GM19467 (cell line): ENCODE results near the gene FFAR1.
"Not testable (repeated sequence)": the region's sequence is repeated elsewhere in the genome, so short reads cannot be mapped to it uniquely, and the experiment has no call there.

Source experiments
- ATAC-seq: cut with Tn5 transposase; IDR thresholded peaks from one replicate; pipeline ENCODE4 v1.9.1; 2021; ENCODE audit warnings: mild to moderate bottlenecking, moderate library complexity; ENCODE audit not compliant: unreplicated experiment

Gene FFAR1

GRCh38 chr19:35359395-35359794 lies 11.7 kb downstream of the FFAR1 start:
- ATAC-seq: not testable (repeated sequence)

- not testable (repeated sequence) for ATAC-seq
Measured at GRCh38 chr19:35360081-35360480, 12.4 kb downstream of the FFAR1 start.

GRCh38 chr19:35360880-35361420 lies 13.2 kb downstream of the FFAR1 start:
- no peak for ATAC-seq

GRCh38 chr19:35362261-35363000 lies 14.7 kb downstream of the FFAR1 start:
- no peak for ATAC-seq

- ATAC-seq: no peak
Measured at GRCh38 chr19:35363001-35363590, 15.4 kb downstream of the FFAR1 start.

- ATAC-seq: no peak
Measured at GRCh38 chr19:35363711-35364425, 16.2 kb downstream of the FFAR1 start.

GRCh38 chr19:35365303-35365702 lies 17.6 kb downstream of the FFAR1 start:
- ATAC-seq: no peak

GRCh38 chr19:35368378-35368777 lies 20.7 kb downstream of the FFAR1 start:
- ATAC-seq: no peak

- no peak for ATAC-seq
Measured at GRCh38 chr19:35369522-35369921, 21.8 kb downstream of the FFAR1 start.

GRCh38 chr19:35370722-35371121 lies 23.0 kb downstream of the FFAR1 start, which contains the start of gene GPR42:
GPR42 (plus strand) TSS chr19:35371068; CDS start chr19:35371360, 292 bp downstream.
- ATAC-seq: no peak

GRCh38 chr19:35373492-35373891 lies 25.8 kb downstream of the FFAR1 start:
- ATAC-seq: no peak

- ATAC-seq: not testable (repeated sequence)
Measured at GRCh38 chr19:35374031-35374430, 26.3 kb downstream of the FFAR1 start.

- ATAC-seq: no peak
Measured at GRCh38 chr19:35375505-35376307, 28.0 kb downstream of the FFAR1 start.

GRCh38 chr19:35377656-35378055 lies 30.0 kb downstream of the FFAR1 start:
- ATAC-seq: no peak

GRCh38 chr19:35378356-35378755 lies 30.7 kb downstream of the FFAR1 start:
- ATAC-seq: no peak

GRCh38 chr19:35379545-35379944 lies 31.8 kb downstream of the FFAR1 start:
- not testable (repeated sequence) for ATAC-seq

GRCh38 chr19:35379992-35380391 lies 32.3 kb downstream of the FFAR1 start:
- ATAC-seq: no peak

- ATAC-seq: no peak
Measured at GRCh38 chr19:35380450-35381124, 32.9 kb downstream of the FFAR1 start.

GRCh38 chr19:35381318-35381717 lies 33.6 kb downstream of the FFAR1 start:
- no peak for ATAC-seq

GRCh38 chr19:35381926-35382325 lies 34.2 kb downstream of the FFAR1 start:
- no peak for ATAC-seq
